ENCODE results near the gene RNF113B. TPM values are rescaled to one million over a fixed set of nuclear protein-coding genes. Genes with fewer than 3 reads are reported as not detected.

RNF113B gene
- total and polyA plus RNA-seq, 2 of the 13 experiments (the other 11 are each of a cell fraction or from before 2014, with no cell fraction given) = not detected

DNA sequence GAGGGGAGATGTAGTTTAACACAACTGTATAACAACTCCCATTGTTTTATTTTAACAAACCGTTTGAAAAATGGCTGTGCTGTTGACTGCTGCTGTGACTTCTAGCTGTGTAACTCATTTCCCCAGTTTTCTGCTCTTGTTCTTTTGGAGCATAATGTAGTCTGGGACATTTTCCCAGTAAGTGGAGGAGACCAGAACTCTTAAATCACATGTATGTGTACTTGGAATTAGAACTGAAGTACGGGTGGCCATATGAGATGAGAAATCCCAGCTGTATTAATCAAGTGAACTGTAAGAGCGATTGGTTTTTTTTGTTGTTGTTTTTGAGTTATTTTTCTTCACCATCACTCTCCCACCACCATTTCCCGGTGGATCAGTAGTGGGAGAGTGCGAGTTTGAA, 49.4 kb upstream of the RNF113B start (continued):
- TF ChIP-seq, protein P1, sequence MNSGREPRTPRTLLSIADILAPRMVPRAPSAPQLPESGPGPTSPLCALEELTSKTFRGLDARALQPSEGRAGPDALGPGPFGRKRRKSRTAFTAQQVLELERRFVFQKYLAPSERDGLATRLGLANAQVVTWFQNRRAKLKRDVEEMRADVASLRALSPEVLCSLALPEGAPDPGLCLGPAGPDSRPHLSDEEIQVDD (CRISPR knock-in tag; IDR thresholded peaks at IDR 0.05; ENCODE audit: borderline replicate concordance) = no peak
- TF ChIP-seq ZNF841 (CRISPR knock-in tag; IDR thresholded peaks at IDR 0.05; ENCODE audit: borderline replicate concordance) = no peak
- no peak for TF ChIP-seq ETV5 (CRISPR knock-in tag; IDR thresholded peaks at IDR 0.05; ENCODE audit: borderline replicate concordance)
- no peak for TF ChIP-seq PCBP2 (optimal IDR thresholded peaks at IDR 0.05; ENCODE audit: low read depth, low read length, poor library complexity, severe bottlenecking)
- TF ChIP-seq ZNF639 (CRISPR knock-in tag; conservative IDR thresholded peaks at IDR 0.05) = no peak
- TF ChIP-seq PLRG1 (conservative IDR thresholded peaks at IDR 0.05) = no peak

- ChIA-PET CTCF (ENCODE audit: low intra/inter-chr PET ratio, low total read pairs) (no interaction called here), POLR2A (no interaction called here)
- TF ChIP-seq RAD21 (CRISPR knock-in tag; IDR thresholded peaks at IDR 0.05) = no peak
- no TSS peak for BruUV-seq (replicated peaks)
- Histone ChIP-seq H3K9me3 (ENCODE audit: low read length) (peaks cover 16% of the 10 kb centered on the region; the same call in 1 of the 2 replicates), H3K4me3 (replicated peaks in 1 of 3; ENCODE audit: insufficient read depth in 1 of 3, low read depth in 2 of 3, low read length in 3 of 3) (no peak overlapping the region), H3K9ac (ENCODE audit: insufficient read depth, low read depth, low read length) (no peak overlapping the region), H3K4me1 (ENCODE audit: insufficient read depth, low read length) (peaks cover 50% of the 10 kb centered on the region), H3K79me2 (ENCODE audit: insufficient read depth, low read length) (peaks cover 91% of the 10 kb centered on the region), H4K20me1 (ENCODE audit: insufficient read depth, low read length) (peaks cover 57% of the 10 kb centered on the region), H3K4me2 (ENCODE audit: low read depth, low read length) (no peak overlapping the region), H2AFZ (ENCODE audit: low read length) (no peak overlapping the region), H3K27ac (ENCODE audit: extremely low read length, insufficient read depth, low read length) (no peak overlapping the region), H3K36me3 (replicated peaks in 1 of 2; ENCODE audit: control insufficient read depth in 1 of 2, insufficient read depth in 2 of 2, low read length in 2 of 2) (peaks cover 17 to 56% of the 10 kb centered on the region in 2 experiments), H3K27me3 (ENCODE audit: control insufficient read depth in 1 of 2, insufficient read depth in 2 of 2, low read length in 2 of 2) (no peaks in the 10 kb centered on the region)
- ATAC-seq (no peak), FAIRE-seq (no peak), DNase-seq (ENCODE audit: low spot score) (no peak)
- in situ Hi-C loops (cut with HindIII; ENCODE audit: extremely low pct_ligation_motif_present, low pct_unique_long_range_greater_than_20kb) = no loop called here
- WGBS (ENCODE audit: low lambda C conversion rate) = 95% methylated on average over 20 of the region's 20 CpGs
- intact Hi-C loops (cut with micrococcal nuclease; ENCODE audit: unreplicated experiment) = no loop called here
Measured at GRCh38 chr13:98225036-98225940, 48.2 kb upstream of the RNF113B start.
